SU-DHL-6 (cell line): ENCODE measurements around the gene COQ8A.

Experiments
- H2AFZ ChIP-seq: fragments of 200-600 bp; sonication (generic); 2 replicates; pipeline ENCODE4 v1.6.1; 2014; ENCODE audit warnings: low read depth, mild to moderate bottlenecking, moderate library complexity, mixed read lengths, antibody characterized with exemption, low read length; ENCODE audit not compliant: severe bottlenecking
- H3F3A ChIP-seq: fragments of 200-600 bp; shearing (Covaris generic); 2 replicates; pipeline ENCODE4 v1.6.0; 2016; ENCODE audit warnings: antibody characterized with exemption, mild to moderate bottlenecking; ENCODE audit not compliant: insufficient read depth
- H3K27ac ChIP-seq: fragments of 200-600 bp; sonication (generic); 2 replicates; pipeline ENCODE4 v1.5.1; 2016; ENCODE audit warnings: low read depth, mild to moderate bottlenecking, low read length, moderate library complexity, mixed read lengths
- H3K27me3 ChIP-seq: fragments of 200-600 bp; sonication (generic), shearing (Covaris generic); 2 replicates; pipeline ENCODE4 v1.6.0; 2014; ENCODE audit warnings: mild to moderate bottlenecking, low read length
- H3K36me3 ChIP-seq: fragments of 200-600 bp; sonication (generic); 2 replicates; pipeline ENCODE4 v1.6.1; 2014; ENCODE audit warnings: mild to moderate bottlenecking, low read length, mixed read lengths
- H3K4me2 ChIP-seq: fragments of 300-600, 200-600 bp; shearing (Covaris generic), sonication (generic); 2 replicates; pipeline ENCODE4 v1.6.0; 2014; ENCODE audit warnings: low read length, low read depth, mild to moderate bottlenecking; ENCODE audit not compliant: poor library complexity, severe bottlenecking
- H3K4me3 ChIP-seq: fragments of 200-600 bp; sonication (generic); 2 replicates; pipeline ENCODE4 v1.5.1; 2014; ENCODE audit warnings: antibody characterized with exemption, low read length, mild to moderate bottlenecking, mixed read lengths; ENCODE audit not compliant: insufficient read depth, poor library complexity, severe bottlenecking
- H3K79me2 ChIP-seq: fragments of 200-600 bp; sonication (generic); 2 replicates; pipeline ENCODE4 v1.6.1; 2014; ENCODE audit warnings: mild to moderate bottlenecking, low read length, moderate library complexity; ENCODE audit not compliant: insufficient read depth
- H3K9ac ChIP-seq: fragments of 200-600 bp; sonication (generic); 2 replicates; pipeline ENCODE4 v1.7.0; 2014; ENCODE audit warnings: mild to moderate bottlenecking, low read length
- H3K9me2 ChIP-seq: fragments of 200-600 bp; sonication (generic); replicated peaks from 2 replicates; pipeline ENCODE4 v1.6.1; 2014; ENCODE audit warnings: low read length; ENCODE audit not compliant: insufficient read depth
- H3K9me3 ChIP-seq: fragments of 200-600 bp; sonication (generic); 2 replicates; pipeline ENCODE4 v1.6.1; 2014; ENCODE audit warnings: low read length, mixed read lengths; ENCODE audit not compliant: insufficient read depth
- H4K20me1 ChIP-seq: fragments of 200-600 bp; sonication (generic); 2 replicates; pipeline ENCODE4 v1.6.1; 2014; ENCODE audit warnings: low read depth, mild to moderate bottlenecking, antibody characterized with exemption, low read length, moderate library complexity, mixed read lengths
- EZH2phosphoT487 ChIP-seq: fragments of 200-600 bp; sonication (generic), shearing (Covaris generic); conservative IDR thresholded peaks from 2 replicates; pipeline ENCODE4 v1.6.1; 2018; ENCODE audit warnings: mild to moderate bottlenecking, antibody characterized with exemption, low read length, moderate library complexity, mixed read lengths
- TF ChIP-seq, protein P1 (sequence below): fragments of 200-600 bp; sonication (generic); IDR thresholded peaks from one replicate; pipeline ENCODE4 v1.5.1; 2017; ENCODE audit warnings: antibody characterized with exemption, mild to moderate bottlenecking, low read length, moderate library complexity; ENCODE audit not compliant: insufficient read depth, poor library complexity, severe bottlenecking

Gene COQ8A

GRCh38 chr1:226949401-226949800 is 9.3 kb downstream of the COQ8A start:
- H4K20me1 ChIP-seq = no peaks in the 10 kb centered on the region
- no peak overlapping the region for H3K27ac ChIP-seq
- no peaks in the 10 kb centered on the region for H3K9me2 ChIP-seq
- H3K4me3 ChIP-seq = no peak overlapping the region
- H3K36me3 ChIP-seq = no peaks in the 10 kb centered on the region
- no peak overlapping the region for H3K9ac ChIP-seq
- no peaks in the 10 kb centered on the region for H3K9me3 ChIP-seq
- H2AFZ ChIP-seq = no peak overlapping the region
- H3K4me2 ChIP-seq = no peak overlapping the region
- no peaks in the 10 kb centered on the region for H3F3A ChIP-seq
- TF ChIP-seq, protein P1, sequence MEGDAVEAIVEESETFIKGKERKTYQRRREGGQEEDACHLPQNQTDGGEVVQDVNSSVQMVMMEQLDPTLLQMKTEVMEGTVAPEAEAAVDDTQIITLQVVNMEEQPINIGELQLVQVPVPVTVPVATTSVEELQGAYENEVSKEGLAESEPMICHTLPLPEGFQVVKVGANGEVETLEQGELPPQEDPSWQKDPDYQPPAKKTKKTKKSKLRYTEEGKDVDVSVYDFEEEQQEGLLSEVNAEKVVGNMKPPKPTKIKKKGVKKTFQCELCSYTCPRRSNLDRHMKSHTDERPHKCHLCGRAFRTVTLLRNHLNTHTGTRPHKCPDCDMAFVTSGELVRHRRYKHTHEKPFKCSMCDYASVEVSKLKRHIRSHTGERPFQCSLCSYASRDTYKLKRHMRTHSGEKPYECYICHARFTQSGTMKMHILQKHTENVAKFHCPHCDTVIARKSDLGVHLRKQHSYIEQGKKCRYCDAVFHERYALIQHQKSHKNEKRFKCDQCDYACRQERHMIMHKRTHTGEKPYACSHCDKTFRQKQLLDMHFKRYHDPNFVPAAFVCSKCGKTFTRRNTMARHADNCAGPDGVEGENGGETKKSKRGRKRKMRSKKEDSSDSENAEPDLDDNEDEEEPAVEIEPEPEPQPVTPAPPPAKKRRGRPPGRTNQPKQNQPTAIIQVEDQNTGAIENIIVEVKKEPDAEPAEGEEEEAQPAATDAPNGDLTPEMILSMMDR = no peak
- no peak for TF ChIP-seq EZH2phosphoT487
- H3K79me2 ChIP-seq = no peaks in the 10 kb centered on the region
- no peaks in the 10 kb centered on the region for H3K27me3 ChIP-seq

- TF ChIP-seq, protein P1 = no peak
- no peak for TF ChIP-seq EZH2phosphoT487
- no peak overlapping the region for H3K4me3 ChIP-seq
- H3K36me3 ChIP-seq = no peaks in the 10 kb centered on the region
- H3K4me2 ChIP-seq = no peak overlapping the region
- H3K9me3 ChIP-seq = no peaks in the 10 kb centered on the region
- H3K27ac ChIP-seq = no peak overlapping the region
- no peaks in the 10 kb centered on the region for H3K79me2 ChIP-seq
- no peaks in the 10 kb centered on the region for H3K9me2 ChIP-seq
- H3F3A ChIP-seq = no peaks in the 10 kb centered on the region
- H3K27me3 ChIP-seq = no peaks in the 10 kb centered on the region
- no peaks in the 10 kb centered on the region for H4K20me1 ChIP-seq
- no peak overlapping the region for H3K9ac ChIP-seq
- H2AFZ ChIP-seq = no peak overlapping the region
These were observed 10.2 kb downstream of the COQ8A start for GRCh38 chr1:226950316-226950715.

- Histone ChIP-seq H4K20me1 (no peaks in the 10 kb centered on the region), H3K79me2 (no peaks in the 10 kb centered on the region), H3K4me3 (no peak overlapping the region), H3K9me3 (no peaks in the 10 kb centered on the region), H3F3A (no peaks in the 10 kb centered on the region), H3K36me3 (no peaks in the 10 kb centered on the region), H2AFZ (no peak overlapping the region), H3K27ac (no peak overlapping the region), H3K9me2 (no peaks in the 10 kb centered on the region), H3K4me2 (no peak overlapping the region), H3K9ac (no peak overlapping the region), H3K27me3 (no peaks in the 10 kb centered on the region)
- TF ChIP-seq, protein P1 = no peak
- TF ChIP-seq EZH2phosphoT487 = no peak
These were observed 10.8 kb downstream of the COQ8A start for GRCh38 chr1:226950871-226951270.
